ENCODE data around the gene LTBR. TPM values are rescaled to one million over a fixed set of nuclear protein-coding genes. Genes with fewer than 3 reads are reported as not detected.

Gene LTBR
- total RNA-seq, 1 experiment from 2014 or later, result 4.8 TPM

- TF ChIP-seq CTCF (conservative IDR thresholded peaks at IDR 0.05), result no peak
- Histone ChIP-seq H3K4me2 (ENCODE audit: insufficient read depth, insufficient read length, low read length) (no peak overlapping the region), H3K79me2 (ENCODE audit: insufficient read depth, low read length) (no peaks in the 10 kb centered on the region), H3K4ac (ENCODE audit: low read depth, low read length) (no peak overlapping the region), H2BK20ac (ENCODE audit: low read depth, low read length, poor library complexity, severe bottlenecking) (no peak overlapping the region), H4K20me1 (ENCODE audit: control insufficient read depth, insufficient read depth, insufficient read length) (no peaks in the 10 kb centered on the region), H2AK5ac (ENCODE audit: insufficient read length, low read length) (no peak overlapping the region), H2BK12ac (ENCODE audit: insufficient read length, low read depth, low read length) (no peak overlapping the region), H3K23ac (ENCODE audit: insufficient read length, low read depth, low read length) (no peak overlapping the region), H3K27ac (ENCODE audit: insufficient read length, low read depth, low read length) (no peak overlapping the region), H3K79me1 (ENCODE audit: insufficient read depth, low read depth, low read length, poor library complexity, severe bottlenecking) (no peaks in the 10 kb centered on the region), H3K14ac (ENCODE audit: insufficient read depth, low read length) (no peak overlapping the region), H3K4me1 (ENCODE audit: insufficient read depth, low read length) (no peaks in the 10 kb centered on the region; the same call in 1 of the 2 replicates), H3K27me3 (ENCODE audit: insufficient read depth, low read length) (no peaks in the 10 kb centered on the region), H4K5ac (ENCODE audit: insufficient read length, low read depth, low read length) (no peak overlapping the region), H2BK5ac (ENCODE audit: insufficient read length, low read length) (no peak overlapping the region), H3K56ac (ENCODE audit: insufficient read length, low read depth, low read length) (no peak overlapping the region), H3K9me3 (ENCODE audit: control insufficient read depth, low read depth, low read length) (no peaks in the 10 kb centered on the region), H3K18ac (ENCODE audit: insufficient read length, low read depth, low read length) (no peak overlapping the region), H3K9ac (ENCODE audit: extremely low read depth, insufficient read length, low read length) (no peak overlapping the region), H2BK120ac (ENCODE audit: low read depth, low read length, poor library complexity, severe bottlenecking) (no peak overlapping the region), H2BK15ac (ENCODE audit: low read depth, low read length) (no peak overlapping the region), H3T11ph (ENCODE audit: low read length) (no peak overlapping the region), H3K23me2 (ENCODE audit: insufficient read length, low read depth, low read length, poor library complexity, severe bottlenecking) (no peaks in the 10 kb centered on the region), H4K91ac (ENCODE audit: insufficient read length, low read depth, low read length) (no peak overlapping the region), H4K8ac (replicated peaks; ENCODE audit: insufficient read length, low read depth, low read length) (no peak overlapping the region), H2AFZ (ENCODE audit: low read length) (no peak overlapping the region)
- no peak overlapping the region for H3K27ac Mint-ChIP-seq
- H3K36me3 Mint-ChIP-seq (ENCODE audit: insufficient read depth in 1 of 3, low read depth in 3 of 3), result no peaks in the 10 kb centered on the region
- no peaks in the 10 kb centered on the region for H3K9me3 Mint-ChIP-seq
- no peak overlapping the region for H3K4me3 Mint-ChIP-seq
- WGBS (ENCODE audit: extremely low coverage, insufficient read length, low lambda C conversion rate), result no CpG with 5 or more reads among the region's 7 CpGs
- H3K4me1 Mint-ChIP-seq, result peaks cover 8 to 14% of the 10 kb centered on the region in 2 experiments
- no peaks in the 10 kb centered on the region for H3K27me3 Mint-ChIP-seq (ENCODE audit: low read depth)
- no peak for DNase-seq
Measured at GRCh38 chr12:6399884-6400644, 16.1 kb downstream of the LTBR start.

Data from H9 (cell line).